ENCODE data around the gene ZNF714.

GRCh38 chr19:21135433-21135832, 53.4 kb downstream of the ZNF714 start:
- TF ChIP-seq CTCF (conservative IDR thresholded peaks at IDR 0.05; ENCODE audit: low read depth, low read length) (no peak), EZH2 (IDR thresholded peaks at IDR 0.05; ENCODE audit: low read length, unreplicated experiment) (no peak), EZH2phosphoT487 (IDR thresholded peaks at IDR 0.05; ENCODE audit: borderline replicate concordance, low read length) (no peak)

Measured in PC-3 (cell line).